Hepatocyte (in vitro differentiated cells): Measurements from ENCODE around the gene BPHL. TPM values are rescaled to one million over a fixed set of nuclear protein-coding genes. Genes with fewer than 3 reads are reported as not detected.

Source experiments
- DNase-seq: peaks from one replicate; pipeline ENCODE4 v3.0.0-alpha.2; 2016; ENCODE audit warnings: low spot score
- H2AFZ ChIP-seq: fragments of 200-600 bp; sonication (generic); 2 replicates; pipeline ENCODE4 v1.6.0; 2016; ENCODE audit warnings: antibody characterized with exemption, mild to moderate bottlenecking
- H3K27ac ChIP-seq: fragments of 200-600 bp; sonication (generic); 2 replicates; pipeline ENCODE4 v1.5.1; 2016; ENCODE audit warnings: mild to moderate bottlenecking
- H3K27me3 ChIP-seq: fragments of 200-600 bp; sonication (generic); 2 replicates; pipeline ENCODE4 v1.6.1; 2016
- H3K36me3 ChIP-seq: fragments of 200-600 bp; sonication (generic); replicated peaks from 2 replicates; pipeline ENCODE4 v1.5.1; 2016; ENCODE audit warnings: low read depth; ENCODE audit not compliant: insufficient read depth
- H3K4me1 ChIP-seq: fragments of 200-600 bp; sonication (generic); 2 replicates; pipeline ENCODE4 v1.5.1; 2016; ENCODE audit warnings: mild to moderate bottlenecking, moderate library complexity; ENCODE audit not compliant: insufficient read depth
- H3K4me2 ChIP-seq: fragments of 200-600 bp; sonication (generic); 2 replicates; pipeline ENCODE4 v1.6.0; 2016
- H3K4me3 ChIP-seq: fragments of 200-600 bp; sonication (generic); 2 replicates; pipeline ENCODE4 v1.5.1; 2016; ENCODE audit warnings: mild to moderate bottlenecking
- H3K79me2 ChIP-seq: fragments of 200-600 bp; sonication (generic); 2 replicates; pipeline ENCODE4 v1.6.0; 2017; ENCODE audit warnings: mild to moderate bottlenecking
- H3K9me2 ChIP-seq: fragments of 200-600 bp; sonication (generic); replicated peaks from 2 replicates; pipeline ENCODE4 v1.6.0; 2017; ENCODE audit warnings: mild to moderate bottlenecking; ENCODE audit not compliant: insufficient read depth
- H3K9me3 ChIP-seq: fragments of 200-600 bp; sonication (generic); 2 replicates; pipeline ENCODE4 v1.5.1; 2016; ENCODE audit warnings: low read depth, mild to moderate bottlenecking
- H4K20me1 ChIP-seq: fragments of 200-600 bp; sonication (generic); 2 replicates; pipeline ENCODE4 v1.6.0; 2016; ENCODE audit warnings: mild to moderate bottlenecking; ENCODE audit not compliant: insufficient read depth, poor library complexity, severe bottlenecking
- EZH2 ChIP-seq: fragments of 200-600 bp; sonication (generic); IDR thresholded peaks from 2 replicates; pipeline ENCODE4 v1.6.1; 2016; ENCODE audit warnings: antibody characterized with exemption, mild to moderate bottlenecking, borderline replicate concordance
- EZH2phosphoT487 ChIP-seq: fragments of 200-600 bp; sonication (generic); IDR thresholded peaks from one replicate; pipeline ENCODE4 v1.6.1; 2018; ENCODE audit warnings: antibody characterized with exemption, mild to moderate bottlenecking, low read depth, moderate library complexity; ENCODE audit not compliant: unreplicated experiment, severe bottlenecking
- WGBS: methylation state at CpG from one replicate; pipeline ENCODE4 v1.1.6; 2016; ENCODE audit warnings: low lambda C conversion rate; ENCODE audit errors: missing lambda C conversion rate; 5-methylcytosine and 5-hydroxymethylcytosine counted together
- polyA plus RNA-seq: library from polyadenylated mRNA; unstranded; fragments of >200 nt; fragmentation: Nextera tagmentation; extraction: Ambion mirVana; gene quantifications from 2 replicates; pipeline ENCODE4 v1.2.1, GENCODE V29; 2016
- total RNA-seq: library from RNA; depleted of rRNA; stranded (reverse); fragments of >200 nt; gene quantifications from 2 replicates; pipeline ENCODE4 v1.2.3, GENCODE V29; 2014
- TF ChIP-seq, protein P1 (sequence below): fragments of 200-600 bp; sonication (generic); IDR thresholded peaks from 2 replicates; pipeline ENCODE4 v1.5.1; 2016; ENCODE audit warnings: antibody characterized with exemption, mild to moderate bottlenecking; ENCODE audit not compliant: poor library complexity

The BPHL gene
- total and polyA plus RNA-seq, 2 experiments from 2014 or later, result 52.0 to 77.0 TPM

DNA sequence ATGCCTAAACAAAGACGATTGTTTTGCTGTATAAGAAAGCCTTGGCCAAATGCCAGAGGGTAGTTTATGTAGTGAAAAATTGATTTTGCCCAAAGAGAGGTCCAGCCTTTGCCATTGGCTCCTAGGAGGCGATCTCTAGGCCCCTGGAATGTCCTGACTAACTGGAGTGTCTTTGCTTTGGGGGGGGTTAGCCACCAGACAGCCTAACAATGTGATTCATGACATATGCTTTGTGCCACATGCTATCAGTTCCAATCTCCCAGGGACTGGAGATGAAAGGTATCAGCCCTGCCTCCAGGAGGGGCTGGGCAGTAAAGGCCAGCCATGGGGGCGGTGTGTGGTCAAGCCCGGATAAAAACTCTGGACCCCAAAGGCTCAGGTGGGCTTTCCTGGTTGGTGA lies 71.5 kb downstream of the BPHL start:
- H3K4me2 ChIP-seq, result no peak overlapping the region
- WGBS, result 70% methylated on average over 4 of the region's 4 CpGs
- no peaks in the 10 kb centered on the region for H3K27me3 ChIP-seq
- H3K9me2 ChIP-seq, result no peaks in the 10 kb centered on the region
- no peaks in the 10 kb centered on the region for H3K36me3 ChIP-seq
- no peaks in the 10 kb centered on the region for H4K20me1 ChIP-seq
- H3K27ac ChIP-seq, result no peak overlapping the region
- no peak overlapping the region for H3K4me3 ChIP-seq
- TF ChIP-seq EZH2phosphoT487 (no peak), EZH2 (no peak)
- TF ChIP-seq, protein P1, sequence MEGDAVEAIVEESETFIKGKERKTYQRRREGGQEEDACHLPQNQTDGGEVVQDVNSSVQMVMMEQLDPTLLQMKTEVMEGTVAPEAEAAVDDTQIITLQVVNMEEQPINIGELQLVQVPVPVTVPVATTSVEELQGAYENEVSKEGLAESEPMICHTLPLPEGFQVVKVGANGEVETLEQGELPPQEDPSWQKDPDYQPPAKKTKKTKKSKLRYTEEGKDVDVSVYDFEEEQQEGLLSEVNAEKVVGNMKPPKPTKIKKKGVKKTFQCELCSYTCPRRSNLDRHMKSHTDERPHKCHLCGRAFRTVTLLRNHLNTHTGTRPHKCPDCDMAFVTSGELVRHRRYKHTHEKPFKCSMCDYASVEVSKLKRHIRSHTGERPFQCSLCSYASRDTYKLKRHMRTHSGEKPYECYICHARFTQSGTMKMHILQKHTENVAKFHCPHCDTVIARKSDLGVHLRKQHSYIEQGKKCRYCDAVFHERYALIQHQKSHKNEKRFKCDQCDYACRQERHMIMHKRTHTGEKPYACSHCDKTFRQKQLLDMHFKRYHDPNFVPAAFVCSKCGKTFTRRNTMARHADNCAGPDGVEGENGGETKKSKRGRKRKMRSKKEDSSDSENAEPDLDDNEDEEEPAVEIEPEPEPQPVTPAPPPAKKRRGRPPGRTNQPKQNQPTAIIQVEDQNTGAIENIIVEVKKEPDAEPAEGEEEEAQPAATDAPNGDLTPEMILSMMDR, result no peak
- no peak for DNase-seq
- no peaks in the 10 kb centered on the region for H3K9me3 ChIP-seq
- no peak overlapping the region for H2AFZ ChIP-seq
- no peaks in the 10 kb centered on the region for H3K4me1 ChIP-seq
- H3K79me2 ChIP-seq, result no peaks in the 10 kb centered on the region

DNA sequence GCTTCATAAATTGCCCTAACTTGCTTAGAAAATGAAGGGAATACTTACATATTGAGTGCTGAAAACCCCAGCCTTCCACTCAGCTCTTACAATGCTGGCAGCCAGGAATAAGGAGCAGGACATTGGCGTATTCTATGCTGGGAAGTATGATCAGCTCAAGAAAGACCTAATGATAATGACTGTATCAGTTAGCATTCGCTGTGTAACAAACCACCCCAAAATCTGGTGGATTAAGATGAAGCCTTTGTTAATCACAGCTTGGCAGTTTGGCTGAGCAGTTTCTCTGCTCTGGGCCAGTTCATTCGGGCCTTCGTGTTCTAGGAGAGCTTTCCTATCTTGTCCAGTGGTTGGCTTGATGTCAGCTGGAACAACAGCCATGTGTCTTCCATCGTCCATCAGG lies 72.3 kb downstream of the BPHL start:
- Histone ChIP-seq H3K9me2 (no peaks in the 10 kb centered on the region), H2AFZ (no peak overlapping the region), H4K20me1 (no peaks in the 10 kb centered on the region), H3K27ac (no peak overlapping the region), H3K4me3 (no peak overlapping the region), H3K27me3 (no peaks in the 10 kb centered on the region), H3K9me3 (no peaks in the 10 kb centered on the region), H3K4me1 (no peaks in the 10 kb centered on the region), H3K36me3 (no peaks in the 10 kb centered on the region), H3K79me2 (no peaks in the 10 kb centered on the region), H3K4me2 (no peak overlapping the region)
- TF ChIP-seq EZH2phosphoT487, result no peak
- TF ChIP-seq, protein P1, result no peak
- TF ChIP-seq EZH2, result no peak
- no peak for DNase-seq
- WGBS, result 88% methylated on average over 5 of the region's 5 CpGs

DNA sequence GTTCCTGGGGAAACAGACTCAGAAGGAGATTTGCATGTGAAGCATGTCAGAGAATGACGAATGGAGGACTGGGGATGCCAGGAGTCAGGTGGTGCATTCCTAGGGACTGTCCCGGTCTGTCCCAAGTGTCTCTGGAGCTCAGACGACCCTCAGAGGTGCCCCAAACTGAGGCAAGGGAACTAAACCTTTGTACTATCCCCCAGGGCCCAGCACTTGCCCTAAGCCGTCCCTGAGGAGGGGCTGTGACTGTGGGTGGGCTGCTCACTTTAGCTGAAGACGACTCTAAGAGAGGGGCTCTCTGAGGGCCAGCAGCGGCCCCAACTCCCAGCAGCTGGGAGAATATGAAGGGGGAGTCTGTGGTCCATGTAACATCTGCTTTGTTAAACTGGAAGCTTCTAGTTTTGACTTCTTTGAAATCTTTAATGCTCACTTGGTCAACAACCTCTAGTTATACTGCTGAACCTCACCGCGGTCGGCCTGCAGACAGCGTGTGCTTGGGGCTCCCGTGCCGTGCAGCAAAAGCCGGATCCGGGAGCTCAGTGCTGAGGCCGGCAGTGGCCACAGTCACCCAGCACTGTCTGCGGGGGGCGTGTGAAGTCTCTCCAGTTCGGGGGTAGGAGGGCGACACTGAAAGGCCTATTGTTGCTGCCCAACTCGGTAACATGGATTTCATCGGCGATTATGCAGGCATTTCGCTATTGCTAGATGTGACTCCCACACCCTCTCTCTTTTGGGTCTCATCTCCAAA lies 74.8 kb downstream of the BPHL start:
- Histone ChIP-seq H3K79me2 (no peaks in the 10 kb centered on the region), H4K20me1 (no peaks in the 10 kb centered on the region), H3K9me2 (no peaks in the 10 kb centered on the region), H3K36me3 (no peaks in the 10 kb centered on the region), H3K27ac (no peak overlapping the region), H2AFZ (no peak overlapping the region), H3K9me3 (no peaks in the 10 kb centered on the region), H3K4me1 (no peaks in the 10 kb centered on the region), H3K4me3 (no peak overlapping the region), H3K27me3 (no peaks in the 10 kb centered on the region), H3K4me2 (no peak overlapping the region)
- TF ChIP-seq, protein P1, result no peak
- no peak for TF ChIP-seq EZH2phosphoT487
- TF ChIP-seq EZH2, result no peak
- WGBS, result 80% methylated on average over 23 of the region's 23 CpGs
- DNase-seq, result no peak
